SH-SY5Y (cell line): ENCODE measurements around the gene ARR3.

Experiments
- GATA2 ChIP-seq: IDR thresholded peaks from 2 replicates; pipeline ENCODE4 v1.6.1; 2011; ENCODE audit warnings: mild to moderate bottlenecking, low read depth, low read length
- GATA3 ChIP-seq: IDR thresholded peaks from 2 replicates; pipeline ENCODE4 v1.6.1; 2011; ENCODE audit warnings: low read depth, mild to moderate bottlenecking, low read length, moderate library complexity

DNA sequence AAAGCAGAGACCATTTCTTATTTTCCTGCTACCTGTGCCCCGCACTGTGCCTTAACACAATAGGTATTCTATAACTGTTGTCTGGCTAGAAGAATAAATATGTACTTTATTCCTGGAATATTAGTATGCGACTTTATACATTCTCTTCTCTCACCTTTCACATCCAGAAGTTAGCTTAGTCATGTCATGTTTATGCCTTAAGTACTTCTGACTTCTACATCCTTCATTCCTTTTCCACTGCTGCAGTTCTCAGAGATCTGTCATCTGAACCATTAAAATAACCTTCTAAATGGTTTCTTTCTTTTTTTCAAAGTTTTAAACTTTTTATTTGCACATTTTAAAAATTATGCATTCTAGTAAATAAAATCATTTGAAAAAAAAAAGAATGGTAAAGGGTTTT lies 56.2 kb downstream of the ARR3 start:
- TF ChIP-seq GATA3 (no peak), GATA2 (no peak)
